B cell (primary cell): ENCODE results near the gene OSBPL5. TPM values are rescaled to one million over a fixed set of nuclear protein-coding genes. Genes with fewer than 3 reads are reported as not detected.

Experiments used
- ATAC-seq: fragments of 200-7000 bp; cut with Tn5 transposase; one replicate; pipeline ENCODE4 v1.10.0; 2021; ENCODE audit warnings: low read depth, mild to moderate bottlenecking, moderate number of reproducible peaks, moderate library complexity
- CTCF ChIA-PET: fragments of 350-600 bp; sonication (Branson Sonifier 250); formaldehyde crosslinking; loops from one replicate; lab custom pipeline; 2021; ENCODE audit warnings: antibody characterized with exemption, inconsistent platforms; lab: Charles Lee
- POLR2A ChIA-PET: fragments of 350-600 bp; sonication (Branson Sonifier 250); formaldehyde crosslinking; loops from one replicate; lab custom pipeline; 2021; ENCODE audit warnings: antibody characterized with exemption; lab: Charles Lee
- DNase-seq: peaks from one replicate; pipeline ENCODE4 v3.0.0; 2013
- H2AFZ ChIP-seq: 2 replicates; pipeline ENCODE4 v1.6.1; 2012; ENCODE audit warnings: mild to moderate bottlenecking, low read depth, low read length; ENCODE audit not compliant: insufficient read depth, poor library complexity, severe bottlenecking
- H3K27ac ChIP-seq, 2 donors: 1 replicate in 1 of 2; 2 replicates in 1 of 2; pipeline ENCODE4 v1.5.1; 2012 to 2013; ENCODE audit warnings: low read length in 2 of 2, mild to moderate bottlenecking in 2 of 2, moderate library complexity in 1 of 2
- H3K27me3 ChIP-seq, 4 experiments: fragments of 200-600 bp in 1 of 4; sonication (generic) in 1 of 4; replicated peaks in 1 of 4; 1 replicate in 2 of 4; 2 replicates in 2 of 4; pipeline versions ENCODE4 v1.6.1 to v1.7.0; 2013 to 2016; ENCODE audit warnings: low read length in 3 of 4, mild to moderate bottlenecking in 2 of 4, mixed read lengths in 1 of 4, moderate library complexity in 1 of 4; ENCODE audit not compliant: insufficient read depth in 4 of 4, control insufficient read depth in 3 of 4; ENCODE audit errors: control extremely low read depth in 1 of 4
- H3K36me3 ChIP-seq, 2 experiments: replicated peaks in 1 of 2; 1 replicate in 1 of 2; 2 replicates in 1 of 2; pipeline versions ENCODE4 v1.6.1 to v1.7.1; 2013; ENCODE audit warnings: low read length in 1 of 2; ENCODE audit not compliant: insufficient read depth in 2 of 2, control insufficient read depth in 1 of 2; ENCODE audit errors: control extremely low read depth in 1 of 2, extremely low read depth in 1 of 2
- H3K4me1 ChIP-seq, 2 donors: fragments of 200-600 bp in 1 of 2; sonication (generic) in 1 of 2; 1 replicate in 1 of 2; 2 replicates in 1 of 2; pipeline versions ENCODE4 v1.5.1 to v1.6.1; 2013 to 2017; ENCODE audit warnings: low read length in 2 of 2; ENCODE audit not compliant: control insufficient read depth in 2 of 2, insufficient read depth in 2 of 2
- H3K4me2 ChIP-seq: replicated peaks from 2 replicates; pipeline ENCODE3; 2012; ENCODE audit warnings: mild to moderate bottlenecking, low read depth, low read length; ENCODE audit not compliant: poor library complexity, severe bottlenecking
- H3K4me3 ChIP-seq, 5 experiments: fragments of 200-600 bp in 1 of 5; sonication (generic) in 1 of 5; 1 replicate in 3 of 5; 2 replicates in 2 of 5; pipeline versions ENCODE4 v1.5.1 to v1.7.0; 2011 to 2016; ENCODE audit warnings: low read length in 4 of 5, mild to moderate bottlenecking in 4 of 5, low read depth in 2 of 5, control low read depth in 1 of 5, moderate library complexity in 1 of 5; ENCODE audit not compliant: insufficient read depth in 1 of 5; ENCODE audit errors: control extremely low read depth in 1 of 5, extremely low read depth in 1 of 5
- H3K79me2 ChIP-seq: fragments of 200-600 bp; sonication (generic); one replicate; pipeline ENCODE4 v1.6.0; 2016; ENCODE audit warnings: low read length; ENCODE audit not compliant: control insufficient read depth, insufficient read depth
- H3K9ac ChIP-seq: fragments of 200-600 bp; sonication (generic); 2 replicates; pipeline ENCODE4 v1.6.1; 2017; ENCODE audit warnings: mild to moderate bottlenecking, low read length, moderate library complexity
- H3K9me3 ChIP-seq, 3 donors: one replicate each; pipeline versions ENCODE4 v1.6.1 to v1.7.1; 2013; ENCODE audit warnings: low read length in 2 of 3; ENCODE audit not compliant: control insufficient read depth in 2 of 3, insufficient read depth in 1 of 3; ENCODE audit errors: control extremely low read depth in 1 of 3
- H4K20me1 ChIP-seq: 2 replicates; pipeline ENCODE4 v1.6.0; 2012; ENCODE audit warnings: mild to moderate bottlenecking, low read length; ENCODE audit not compliant: insufficient read depth, control insufficient read depth, poor library complexity, severe bottlenecking
- H3K27ac Mint-ChIP-seq: one replicate; pipeline ENCODE4 v1.8.0; 2021; ENCODE audit warnings: mixed read lengths
- H3K27me3 Mint-ChIP-seq: one replicate; pipeline ENCODE4 v1.8.0; 2021; ENCODE audit warnings: mixed read lengths
- H3K4me1 Mint-ChIP-seq: one replicate; pipeline ENCODE4 v1.8.0; 2021; ENCODE audit warnings: mixed read lengths
- H3K4me3 Mint-ChIP-seq: one replicate; pipeline ENCODE4 v1.8.0; 2021; ENCODE audit warnings: mixed read lengths
- H3K9me3 Mint-ChIP-seq: one replicate; pipeline ENCODE4 v1.8.0; 2022; ENCODE audit warnings: mixed read lengths; ENCODE audit not compliant: insufficient read depth
- CTCF ChIP-seq: fragments of 200-600 bp; IDR thresholded peaks from one replicate; pipeline ENCODE4 v1.8.0; 2022; ENCODE audit warnings: antibody characterized with exemption, mild to moderate bottlenecking
- EZH2 ChIP-seq: IDR thresholded peaks from 2 replicates; pipeline ENCODE4 v1.6.1; 2012; ENCODE audit warnings: borderline replicate concordance, low read depth, mild to moderate bottlenecking, moderate library complexity, low read length; ENCODE audit not compliant: insufficient read depth, poor library complexity, severe bottlenecking
- WGBS: methylation state at CpG from one replicate; pipeline ENCODE4 v1.1.5; 2013; ENCODE audit warnings: missing lambda C conversion rate; ENCODE audit not compliant: insufficient coverage; 5-methylcytosine and 5-hydroxymethylcytosine counted together
- intact Hi-C: fragments of 100-400 bp; cut with micrococcal nuclease; formaldehyde crosslinking; loops from one replicate; pipeline ENCODE4 v1.10.0; 2022
- polyA plus RNA-seq: library from polyadenylated mRNA; depleted of rRNA; stranded (reverse); fragments of >200 nt; gene quantifications from 2 replicates; pipeline ENCODE4 v1.2.3, GENCODE V29; 2012
- total RNA-seq, 2 donors: library from RNA; stranded (reverse); fragments of 120-200 nt in 1 of 2; gene quantifications; 1 replicate in 1 of 2; 2 replicates in 1 of 2; pipeline versions ENCODE4 v1.2.3 to v1.2.4, GENCODE V29; 2013 to 2022

Gene OSBPL5
- total and polyA plus RNA-seq, 2 donors (not counting 1 experiment from before 2014, with no cell fraction given): 0.15 to 1.2 TPM

DNA sequence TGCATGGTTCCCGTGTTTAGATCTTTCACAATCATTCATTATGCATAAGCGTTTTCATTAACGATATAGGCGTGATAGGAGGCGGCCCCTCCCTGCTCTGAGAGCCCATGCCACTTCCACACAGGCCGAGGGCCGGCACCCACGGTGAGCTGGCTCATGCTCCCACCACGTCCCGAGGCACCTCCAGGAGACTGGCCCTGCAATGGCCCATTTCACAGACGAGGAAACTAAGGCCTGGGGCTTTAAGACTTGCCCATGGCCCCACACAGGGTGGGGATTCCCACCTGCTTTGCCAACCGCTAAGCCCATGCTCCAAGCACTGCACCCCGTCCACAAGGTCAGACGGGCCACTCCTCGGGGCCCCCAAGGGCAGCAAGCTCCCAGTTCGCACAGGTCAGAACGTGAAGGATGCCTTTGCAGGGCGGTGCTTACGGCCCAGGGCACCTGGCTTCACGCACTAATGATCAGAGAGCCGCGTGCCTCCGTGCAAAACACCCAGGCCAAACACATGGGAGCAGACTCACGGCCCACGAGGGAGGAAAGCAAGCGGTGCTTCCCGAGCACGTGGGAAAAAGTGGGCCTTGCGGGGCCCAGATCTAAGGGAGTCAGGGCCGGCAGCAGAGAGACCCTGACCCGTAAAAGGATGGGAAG lies 8.3 kb downstream of the OSBPL5 start:
- H3K27ac Mint-ChIP-seq: no peak overlapping the region

More for the DNA sequence above, 8.3 kb downstream of the OSBPL5 start:
- DNase-seq: no peak
- no peak overlapping the region for H3K4me2 ChIP-seq
- no peak overlapping the region for H3K4me3 Mint-ChIP-seq
- TF ChIP-seq EZH2: no peak
- TF ChIP-seq CTCF: no peak
- peaks cover 0 to 7% (median 0%) of the 10 kb centered on the region in 3 donors for H3K9me3 ChIP-seq
- POLR2A ChIA-PET: no interaction called here
- CTCF ChIA-PET: no interaction called here
- H3K27me3 ChIP-seq: peaks cover 0 to 2% (median 0%) of the 10 kb centered on the region in 4 experiments
- H3K4me1 ChIP-seq: peaks cover 0 to 3% of the 10 kb centered on the region in 2 donors
- H3K36me3 ChIP-seq: no peaks in the 10 kb centered on the region
- H3K27ac ChIP-seq: no peak overlapping the region
- H3K9ac ChIP-seq: no peak overlapping the region
- no peak for ATAC-seq
- no peaks in the 10 kb centered on the region for H3K9me3 Mint-ChIP-seq
- H4K20me1 ChIP-seq: no peaks in the 10 kb centered on the region
- intact Hi-C loops: no loop called here
- H2AFZ ChIP-seq: no peak overlapping the region
- H3K79me2 ChIP-seq: no peaks in the 10 kb centered on the region
- H3K4me1 Mint-ChIP-seq: peaks cover 4% of the 10 kb centered on the region
- 78% methylated on average over 31 of the region's 31 CpGs for WGBS
- H3K4me3 ChIP-seq: no peak overlapping the region
- H3K27me3 Mint-ChIP-seq: peaks cover 9% of the 10 kb centered on the region
